C1 segment of cervical spinal cord (tissue), 14 donors: ENCODE data around the gene MAP3K5.

Source experiments
- DNase-seq, 14 donors: peaks; one replicate each; lab custom pipeline; 2025; lab: John Stamatoyannopoulos, UW

The MAP3K5 gene

GRCh38 chr6:136685540-136686108 lies 106.7 kb downstream of the MAP3K5 start:
- DNase-seq = no peak

DNA sequence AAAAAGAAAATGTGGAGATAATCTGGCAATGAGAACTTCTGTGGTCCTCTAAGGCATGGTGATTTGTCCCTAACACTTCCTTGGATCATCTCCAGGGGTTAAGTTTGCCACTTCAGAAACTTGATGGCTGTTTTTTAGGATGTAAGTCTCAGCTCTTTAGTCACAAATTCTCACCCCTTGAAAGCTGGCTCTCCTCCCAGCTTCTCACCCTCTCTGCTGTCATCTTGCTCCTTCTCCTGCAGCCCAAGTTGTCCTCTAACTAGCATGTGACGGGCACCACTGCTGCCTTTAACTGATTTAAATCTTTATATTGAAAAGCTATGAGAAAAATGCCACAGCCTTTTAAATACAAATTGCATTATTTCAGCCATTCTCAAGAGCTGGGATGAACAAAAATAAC lies 107.8 kb downstream of the MAP3K5 start:
- DNase-seq = no peak

DNA sequence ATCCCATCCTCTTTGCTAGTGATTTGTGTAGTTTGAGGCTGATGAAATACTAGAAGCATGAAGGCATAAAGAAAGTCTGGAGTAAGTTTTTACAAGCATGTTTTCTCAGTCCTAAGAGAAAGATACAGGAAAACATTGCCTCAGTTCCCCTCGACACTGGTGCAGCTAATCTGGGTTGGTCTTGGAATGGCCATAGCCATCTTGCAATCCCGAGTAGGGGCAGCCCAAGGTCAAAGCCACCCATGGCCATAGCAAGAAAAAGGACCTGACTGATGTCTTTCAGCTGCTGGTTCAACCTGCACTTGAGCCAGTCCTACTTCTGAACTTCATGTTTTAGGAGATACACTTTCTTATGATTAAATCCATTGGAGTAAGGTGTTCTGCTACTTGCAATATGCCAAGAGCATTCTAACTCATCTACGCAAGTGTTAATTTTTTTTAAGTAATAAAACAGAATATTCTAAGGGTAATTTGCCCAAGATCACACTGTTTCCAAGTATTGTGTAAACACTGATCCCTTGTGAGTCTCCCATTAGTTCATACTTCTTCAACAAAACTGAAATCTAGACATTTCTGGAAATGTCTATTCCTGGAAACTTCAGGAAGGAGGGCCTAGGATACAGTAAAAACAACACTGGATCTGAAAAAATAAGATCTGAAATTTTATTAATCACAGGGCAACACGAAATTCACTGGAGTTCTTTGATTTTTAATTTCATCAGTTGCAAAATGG lies 108.9 kb downstream of the MAP3K5 start:
- DNase-seq = no peak

- no peak for DNase-seq
These were observed 110.0 kb downstream of the MAP3K5 start for GRCh38 chr6:136682292-136682691.

GRCh38 chr6:136677822-136678221 lies 114.5 kb downstream of the MAP3K5 start:
- no peak for DNase-seq

- no peak for DNase-seq
These were observed 114.9 kb downstream of the MAP3K5 start for GRCh38 chr6:136677344-136677743.

GRCh38 chr6:136676075-136676474 lies 116.2 kb downstream of the MAP3K5 start:
- no peak for DNase-seq

DNA sequence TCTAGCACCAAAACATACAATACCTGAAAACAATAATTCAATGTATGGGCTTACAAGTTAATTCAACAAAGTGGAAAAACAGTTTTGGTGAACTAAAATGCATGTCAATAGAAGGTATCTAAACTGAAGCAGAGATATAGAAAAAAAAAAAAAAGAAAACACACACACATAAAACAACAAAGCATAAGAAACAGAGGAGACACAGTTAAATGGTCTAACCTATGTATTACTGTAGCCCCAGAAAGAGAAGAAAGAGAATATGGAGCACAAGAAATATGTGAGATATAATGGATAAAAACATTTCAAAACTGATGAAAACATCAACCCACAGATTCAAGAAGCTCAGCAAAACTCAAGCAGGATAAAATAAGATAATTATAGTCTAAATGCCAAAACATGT lies 118.7 kb downstream of the MAP3K5 start:
- no peak for DNase-seq

DNA sequence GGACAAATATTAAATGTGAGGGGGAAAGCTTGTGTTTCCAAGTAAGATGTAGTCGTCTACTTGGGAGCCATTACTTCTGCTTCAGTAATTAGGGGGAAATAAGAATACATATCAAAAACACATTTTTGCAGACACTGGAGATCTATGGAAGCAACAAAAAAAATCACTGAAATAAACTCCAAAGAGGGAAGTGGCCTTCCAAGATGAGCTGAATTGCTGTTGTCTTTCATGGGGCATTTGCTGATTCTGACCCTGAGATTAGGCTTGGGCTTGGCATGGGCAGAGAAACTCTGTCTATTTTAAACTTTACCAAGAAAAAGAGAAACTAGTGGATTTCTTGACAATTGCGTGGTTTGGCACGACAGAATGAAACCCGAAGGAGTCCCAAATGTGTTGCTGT lies 120.1 kb downstream of the MAP3K5 start:
- no peak for DNase-seq

GRCh38 chr6:136669299-136669699 lies 123.0 kb downstream of the MAP3K5 start:
- DNase-seq = no peak

DNA sequence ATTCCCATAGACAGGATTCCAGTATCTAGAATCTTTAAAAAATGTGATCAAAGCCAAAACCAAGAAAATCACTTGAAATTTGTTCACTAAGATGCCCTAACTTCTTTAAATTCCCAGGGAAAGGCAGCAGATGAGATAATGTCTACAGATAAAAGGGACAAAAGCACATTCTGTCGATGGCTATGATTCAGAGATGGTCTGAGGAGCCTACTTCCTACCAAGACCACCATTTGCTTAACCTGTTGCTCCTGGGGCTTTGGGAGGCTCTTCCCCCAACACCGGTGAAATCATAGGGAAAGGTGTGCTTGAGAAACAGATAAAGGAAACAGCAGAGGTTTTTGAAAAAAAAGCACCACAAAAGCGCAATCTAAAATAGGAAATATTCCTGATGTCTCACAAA lies 123.7 kb downstream of the MAP3K5 start:
- no peak for DNase-seq

GRCh38 chr6:136666041-136666440 lies 126.2 kb downstream of the MAP3K5 start:
- no peak for DNase-seq

DNA sequence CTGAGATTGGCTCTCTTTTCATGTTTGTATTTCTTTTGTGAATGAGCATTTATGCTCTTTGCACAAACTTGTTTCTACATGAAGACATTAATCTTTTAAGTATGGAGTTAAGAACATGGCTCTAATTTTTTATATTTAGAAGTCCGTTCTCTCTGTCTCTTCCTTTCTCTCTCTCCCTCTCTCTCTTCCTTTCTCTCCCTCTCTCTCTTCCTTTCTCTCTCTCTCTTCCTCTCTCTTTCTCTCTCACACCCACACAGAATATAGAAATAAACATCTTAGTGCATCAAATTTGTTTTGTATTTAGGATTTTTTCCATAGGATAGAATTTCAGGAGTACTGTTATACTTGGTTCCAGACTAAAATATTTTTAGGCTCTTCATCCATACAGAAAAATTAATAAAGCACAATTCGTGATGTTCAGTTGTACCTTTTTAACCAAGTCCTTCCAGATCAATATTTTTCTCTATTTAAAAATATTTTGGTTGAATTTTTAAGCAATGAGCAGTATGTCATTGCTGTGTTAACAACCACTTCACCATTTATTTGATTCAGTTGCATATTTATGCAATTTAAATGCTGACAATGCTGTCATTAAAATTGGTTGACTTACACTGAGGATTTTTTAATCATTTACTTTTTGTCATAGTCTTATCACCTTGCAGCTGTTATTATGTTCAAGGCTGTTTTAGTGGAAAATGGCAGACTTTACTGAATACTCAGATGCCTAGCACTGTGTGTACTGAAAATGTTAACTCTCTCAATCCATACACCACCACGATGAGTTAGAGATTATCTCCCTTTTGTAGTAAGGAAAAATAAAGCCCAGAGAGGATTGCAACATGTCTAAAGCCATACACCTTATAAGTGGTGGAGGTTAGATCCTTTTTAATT lies 129.7 kb downstream of the MAP3K5 start:
- DNase-seq = no peak

- no peak for DNase-seq
These were observed 131.6 kb downstream of the MAP3K5 start for GRCh38 chr6:136660727-136661126.

- no peak for DNase-seq
These were observed 132.2 kb downstream of the MAP3K5 start for GRCh38 chr6:136659991-136660499.

DNA sequence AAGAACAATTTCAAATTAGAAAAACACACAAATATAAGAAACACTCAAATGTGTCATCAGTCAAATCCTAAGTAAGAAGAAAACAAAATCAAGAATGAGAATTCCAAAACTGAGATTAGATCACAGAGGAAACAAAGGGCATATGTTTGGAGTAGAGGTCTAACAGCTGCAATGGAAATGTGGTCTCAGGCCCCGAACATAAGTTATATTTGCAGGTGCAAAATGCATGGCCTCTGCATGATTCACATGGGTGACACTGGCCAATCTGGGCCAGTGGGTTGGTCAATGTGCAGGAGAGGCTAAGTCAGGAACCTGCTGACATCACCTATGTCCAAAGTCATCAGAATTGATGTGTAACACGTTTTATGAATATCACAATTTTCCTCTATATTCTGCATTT lies 133.6 kb downstream of the MAP3K5 start:
- no peak for DNase-seq

DNA sequence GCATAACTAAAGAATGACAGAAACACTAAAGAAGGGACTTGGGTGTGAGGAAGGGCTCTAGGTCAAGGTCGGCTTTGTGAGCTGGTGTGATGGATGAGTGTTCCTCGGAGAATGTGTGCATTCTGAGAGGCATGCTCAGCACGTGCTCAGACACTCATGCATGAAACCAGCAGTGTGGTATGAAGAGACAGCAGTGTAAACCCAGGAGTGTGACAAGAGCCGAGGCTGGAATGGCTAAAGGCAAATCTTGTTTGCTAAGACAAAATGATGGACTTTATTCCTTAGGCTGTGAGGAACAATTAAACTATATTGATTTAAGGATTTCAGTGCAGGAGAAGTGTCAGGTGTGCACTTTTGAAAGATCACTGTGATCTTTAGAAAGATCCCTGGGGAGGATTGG lies 134.6 kb downstream of the MAP3K5 start:
- no peak for DNase-seq

GRCh38 chr6:136656121-136656520 lies 136.2 kb downstream of the MAP3K5 start:
- DNase-seq = no peak

GRCh38 chr6:136655239-136656014 lies 136.8 kb downstream of the MAP3K5 start:
- DNase-seq = no peak

DNA sequence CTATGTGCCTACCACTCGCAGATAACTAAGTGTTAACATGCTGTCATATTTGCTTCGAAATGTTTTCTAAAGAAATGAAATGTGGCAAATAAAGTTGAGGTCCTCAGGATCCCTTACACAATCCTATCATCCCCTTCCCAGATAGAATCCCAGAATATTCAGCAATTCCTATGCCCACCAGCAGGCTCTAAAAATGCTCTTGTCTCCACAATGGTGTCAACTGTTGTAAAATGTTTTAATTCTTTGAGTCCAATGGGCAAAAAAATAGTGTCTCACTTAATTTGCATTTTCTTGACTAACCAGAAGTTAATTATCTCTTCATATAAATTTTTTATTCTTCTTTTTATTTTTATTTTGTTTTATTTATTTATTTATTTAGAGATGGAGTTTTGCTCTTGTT lies 138.2 kb downstream of the MAP3K5 start:
- DNase-seq = no peak

DNA sequence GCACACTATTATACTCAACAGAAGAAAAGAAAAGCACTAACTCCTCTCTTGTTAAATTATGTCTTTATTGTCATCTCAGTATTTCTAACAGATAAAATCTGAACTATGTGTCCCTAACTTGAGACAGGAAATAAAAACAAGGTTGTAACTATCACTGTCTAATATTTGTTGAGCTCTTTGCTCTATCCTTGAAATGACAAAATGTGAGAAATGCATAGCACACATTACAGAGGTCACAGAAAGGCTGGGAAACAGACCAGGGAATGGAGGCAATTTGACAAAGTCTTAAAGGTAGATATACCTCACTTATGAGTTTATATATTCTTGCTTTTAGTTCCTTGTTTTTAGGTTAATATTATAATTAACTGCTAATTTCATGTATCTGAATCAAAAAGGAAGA lies 139.6 kb downstream of the MAP3K5 start:
- DNase-seq = no peak

DNA sequence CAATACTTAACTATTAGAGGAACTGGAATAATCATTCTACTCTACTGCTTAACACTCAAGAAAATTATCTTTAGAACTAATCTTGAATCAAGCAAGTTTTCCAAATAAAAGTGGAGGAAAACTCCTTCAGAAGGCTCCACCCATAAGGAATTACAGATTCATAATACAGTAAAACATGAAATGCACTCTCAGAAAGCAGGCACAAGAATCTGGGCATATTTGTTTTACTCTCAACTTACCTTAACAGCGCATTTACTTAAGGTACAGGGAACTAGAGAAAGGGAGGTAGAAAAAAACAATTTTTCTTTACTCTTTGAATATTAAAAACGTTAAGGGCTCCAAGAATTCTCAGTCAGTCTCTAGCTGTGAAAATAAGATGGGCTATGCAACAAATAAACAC lies 140.3 kb downstream of the MAP3K5 start:
- DNase-seq = no peak
